HG02981 (cell line): ENCODE measurements around the gene TM4SF18.

Experiments used
- ATAC-seq: cut with Tn5 transposase; IDR thresholded peaks from one replicate; pipeline ENCODE4 v1.9.1; 2021; ENCODE audit warnings: mild to moderate bottlenecking, moderate library complexity; ENCODE audit not compliant: unreplicated experiment

TM4SF18 gene

GRCh38 chr3:149331396-149331795 lies 2.0 kb downstream of the TM4SF18 start:
- no peak for ATAC-seq

GRCh38 chr3:149330609-149331331 lies 2.7 kb downstream of the TM4SF18 start:
- no peak for ATAC-seq

- no peak for ATAC-seq
Measured at GRCh38 chr3:149327156-149327555, 6.3 kb downstream of the TM4SF18 start.

GRCh38 chr3:149325581-149325980 lies 7.9 kb downstream of the TM4SF18 start:
- ATAC-seq, result no peak

- no peak for ATAC-seq
Measured at GRCh38 chr3:149324332-149324731, 9.1 kb downstream of the TM4SF18 start.

- no peak for ATAC-seq
Measured at GRCh38 chr3:149321640-149322039, 11.8 kb downstream of the TM4SF18 start.

- ATAC-seq, result no peak
Measured at GRCh38 chr3:149321136-149321535, 12.3 kb downstream of the TM4SF18 start.

- ATAC-seq, result no peak
Measured at GRCh38 chr3:149319750-149320149, 13.7 kb downstream of the TM4SF18 start.

- no peak for ATAC-seq
Measured at GRCh38 chr3:149317072-149317471, 16.4 kb downstream of the TM4SF18 start.

- ATAC-seq, result no peak
Measured at GRCh38 chr3:149316437-149316836, 17.0 kb downstream of the TM4SF18 start.

- ATAC-seq, result no peak
Measured at GRCh38 chr3:149315694-149316093, 17.7 kb downstream of the TM4SF18 start.

GRCh38 chr3:149314807-149315578 lies 18.4 kb downstream of the TM4SF18 start:
- no peak for ATAC-seq

GRCh38 chr3:149313542-149313941 lies 19.9 kb downstream of the TM4SF18 start:
- ATAC-seq, result no peak

- ATAC-seq, result no peak
Measured at GRCh38 chr3:149310796-149311534, 22.5 kb downstream of the TM4SF18 start.

- ATAC-seq, result no peak
Measured at GRCh38 chr3:149307435-149307783, 26.0 kb downstream of the TM4SF18 start.

- ATAC-seq, result no peak
Measured at GRCh38 chr3:149306751-149307434, 26.5 kb downstream of the TM4SF18 start.

- ATAC-seq, result no peak
Measured at GRCh38 chr3:149305376-149305775, 28.1 kb downstream of the TM4SF18 start.

GRCh38 chr3:149299938-149300801 lies 33.3 kb downstream of the TM4SF18 start:
- peak; percentile 70 for ATAC-seq

- ATAC-seq, result no peak
Measured at GRCh38 chr3:149296972-149297371, 36.5 kb downstream of the TM4SF18 start.

GRCh38 chr3:149292666-149293065 lies 40.8 kb downstream of the TM4SF18 start:
- no peak for ATAC-seq
